Astrocyte of the hippocampus (primary cell): Measurements from ENCODE around the gene ZMYND10.

Experiments
- DNase-seq: peaks from one replicate; pipeline ENCODE4 v3.0.0; 2011; ENCODE audit warnings: low read depth, low spot score

The ZMYND10 gene

GRCh38 chr3:50345586-50346234 lies at the start of gene ZMYND10:
ZMYND10 (minus strand) TSS chr3:50345732; CDS start chr3:50345579, 153 bp downstream.
- DNase-seq = peak; percentile 65

GRCh38 chr3:50393061-50393460 lies 47.5 kb upstream of the ZMYND10 start:
- no peak for DNase-seq

GRCh38 chr3:50392101-50392715 lies 46.7 kb upstream of the ZMYND10 start:
- no peak for DNase-seq

GRCh38 chr3:50390508-50391224 lies 45.1 kb upstream of the ZMYND10 start:
- peak; percentile 20 for DNase-seq

GRCh38 chr3:50389414-50389767 lies 43.9 kb upstream of the ZMYND10 start:
- no peak for DNase-seq

GRCh38 chr3:50388720-50389413 lies 43.3 kb upstream of the ZMYND10 start:
- DNase-seq = peak; percentile 79

- peak; percentile 56 for DNase-seq
Observed at GRCh38 chr3:50388016-50388719, 42.6 kb upstream of the ZMYND10 start.

GRCh38 chr3:50385754-50386153 lies 40.2 kb upstream of the ZMYND10 start:
- DNase-seq = no peak

GRCh38 chr3:50383750-50384149 lies 38.2 kb upstream of the ZMYND10 start:
- DNase-seq = no peak

GRCh38 chr3:50382722-50383121 lies 37.2 kb upstream of the ZMYND10 start:
- DNase-seq = no peak

GRCh38 chr3:50381383-50381782 lies 35.9 kb upstream of the ZMYND10 start:
- DNase-seq = no peak

GRCh38 chr3:50380405-50381085 lies 35.0 kb upstream of the ZMYND10 start:
- no peak for DNase-seq

GRCh38 chr3:50378757-50379156 lies 33.2 kb upstream of the ZMYND10 start:
- DNase-seq = no peak

- no peak for DNase-seq
Observed at GRCh38 chr3:50378024-50378423, 32.5 kb upstream of the ZMYND10 start.

GRCh38 chr3:50375258-50375931 lies 29.9 kb upstream of the ZMYND10 start:
- no peak for DNase-seq

- no peak for DNase-seq
Observed at GRCh38 chr3:50374363-50375257, 29.1 kb upstream of the ZMYND10 start.

- DNase-seq = no peak
Observed at GRCh38 chr3:50373146-50374051, 27.9 kb upstream of the ZMYND10 start.

- peak; percentile 20 for DNase-seq
Observed at GRCh38 chr3:50372349-50372748, 26.8 kb upstream of the ZMYND10 start.
